NCI-H446 (cell line): ENCODE results near the gene KCNT2.

Source experiments
- DNase-seq, 2 experiments: peaks; one replicate each; lab custom pipeline; 2025; lab: John Stamatoyannopoulos, UW

The KCNT2 gene

DNA sequence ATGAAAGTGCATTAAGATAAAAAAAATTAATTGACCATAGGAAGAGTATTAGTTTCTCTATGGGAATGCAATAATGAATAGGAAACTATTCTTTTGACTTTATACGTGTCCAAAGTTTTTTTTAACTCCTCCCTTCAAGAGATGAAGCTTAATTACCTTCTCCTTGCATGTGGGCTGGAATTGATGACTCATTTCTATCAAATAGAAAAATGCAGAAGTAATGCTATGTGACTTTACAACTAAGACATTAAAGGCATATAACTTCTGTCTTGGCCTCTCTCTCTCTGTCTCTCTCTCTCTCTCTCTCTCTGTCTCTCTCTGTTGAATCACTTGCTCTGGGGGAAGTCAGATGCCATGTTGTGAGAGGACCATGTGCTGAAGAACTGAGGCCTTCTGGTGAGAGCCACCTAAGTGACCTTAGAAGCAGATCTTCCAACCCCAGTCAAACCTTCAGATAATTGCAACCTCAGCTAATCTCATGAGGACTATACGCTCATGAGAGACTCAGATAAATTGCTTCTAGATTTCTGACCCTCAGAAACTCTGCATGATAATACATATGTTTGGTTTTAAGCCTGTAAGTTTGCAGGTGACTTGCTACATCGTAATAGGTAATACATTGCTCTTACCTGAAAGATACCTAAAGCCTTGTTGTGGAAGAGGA lies 414.2 kb downstream of the KCNT2 start:
- no peak for DNase-seq

- no peak for DNase-seq
Measured at GRCh38 chr1:196183941-196184340, 424.3 kb downstream of the KCNT2 start.

DNA sequence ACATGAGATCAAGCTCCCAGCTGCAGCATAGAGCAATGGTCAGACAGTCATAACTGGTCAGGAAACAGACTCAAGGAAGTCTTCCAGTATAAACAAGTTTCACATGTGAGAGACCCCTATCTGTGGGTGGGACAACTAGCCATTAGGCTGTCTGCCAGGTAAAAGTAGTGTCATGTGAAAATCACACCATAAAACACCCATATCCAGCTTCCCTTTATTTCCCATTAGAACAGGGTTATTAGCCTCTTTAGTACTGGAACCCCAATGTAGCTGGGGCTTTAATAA lies 426.7 kb downstream of the KCNT2 start:
- DNase-seq: no peak

GRCh38 chr1:196180847-196181593 lies 427.2 kb downstream of the KCNT2 start:
- peak in 1 of 2 experiments; percentile 35 for DNase-seq

DNA sequence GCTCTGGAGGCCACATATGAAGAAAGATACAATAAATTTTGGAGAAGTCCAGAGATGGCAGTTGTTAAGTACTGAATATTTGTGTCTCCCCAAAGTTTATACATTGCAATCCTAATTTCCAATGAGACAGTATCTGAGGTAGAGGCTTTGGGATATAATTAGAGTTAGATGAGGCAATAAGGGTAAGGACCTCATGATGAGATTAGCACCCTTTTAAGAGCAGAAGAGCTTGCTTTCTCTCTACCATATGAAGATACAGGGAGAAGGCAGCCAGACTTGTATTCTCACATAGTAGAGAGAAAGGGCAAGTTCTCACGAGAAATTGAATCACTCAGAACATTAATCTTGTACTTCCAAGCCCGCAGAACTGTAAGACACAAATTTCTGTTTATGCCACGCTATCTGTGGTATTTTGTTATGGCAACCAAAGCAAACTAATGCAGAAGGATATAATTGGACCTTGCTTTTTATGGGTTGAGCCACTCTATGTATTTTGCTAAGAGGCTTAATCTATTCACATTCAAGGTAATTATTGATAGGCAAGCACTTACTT lies 430.1 kb downstream of the KCNT2 start:
- DNase-seq: no peak
